SK-N-MC (cell line): ENCODE measurements around the gene HPS4.

ENCODE experiments used
- EZH2 ChIP-seq: fragments of 200-600 bp; sonication (generic); IDR thresholded peaks from one replicate; pipeline ENCODE4 v1.6.1; 2017; ENCODE audit warnings: antibody characterized with exemption
- FOXP2 ChIP-seq: optimal IDR thresholded peaks from 2 replicates; pipeline ENCODE3; 2011; ENCODE audit warnings: mild to moderate bottlenecking, moderate library complexity; ENCODE audit not compliant: insufficient read depth; ENCODE audit errors: extremely low read length, control extremely low read depth
- POLR2AphosphoS5 ChIP-seq: IDR thresholded peaks from 2 replicates; pipeline ENCODE4 v1.6.1; 2012; ENCODE audit warnings: mild to moderate bottlenecking, low read depth, low read length, borderline replicate concordance

DNA sequence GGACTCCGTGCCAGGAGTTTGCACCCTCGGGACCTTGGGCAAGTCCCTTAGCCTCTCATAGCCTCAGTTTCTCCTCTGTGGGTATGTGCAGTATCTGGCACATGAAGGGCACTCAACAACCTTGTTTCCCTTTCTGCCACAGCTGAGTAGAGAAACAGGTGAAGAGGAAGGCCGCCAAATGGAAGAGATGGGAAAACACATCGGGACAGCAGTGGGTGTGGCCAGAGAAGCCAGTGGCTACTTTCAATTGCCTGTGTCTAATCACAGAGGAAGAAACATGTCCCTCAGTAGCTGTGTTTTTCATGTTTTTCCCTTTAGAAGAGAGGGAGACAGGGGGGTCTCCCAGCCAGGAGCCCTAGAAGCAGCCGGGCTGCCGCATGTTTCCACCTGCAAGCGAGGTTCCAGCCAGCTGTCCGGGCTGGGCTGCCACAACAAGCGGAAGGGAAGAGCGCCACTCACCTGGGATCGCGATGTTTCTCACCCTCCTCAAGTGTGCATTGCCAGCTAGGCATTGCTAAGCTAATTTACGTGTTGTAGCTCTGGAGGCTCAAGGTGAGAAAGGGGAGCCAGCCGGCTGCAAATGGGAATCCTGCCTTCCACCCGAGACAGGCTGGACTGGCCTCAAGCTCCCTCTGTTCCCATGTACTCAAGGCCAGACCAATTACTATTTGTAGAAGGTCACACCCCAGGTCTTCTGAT, 37.9 kb downstream of the HPS4 start:
- TF ChIP-seq POLR2AphosphoS5: no peak
- TF ChIP-seq EZH2: no peak
- TF ChIP-seq FOXP2: no peak
